Erythroblast (primary cell): ENCODE measurements around the gene CLEC7A.

Source experiments
- GATA1 ChIP-seq: IDR thresholded peaks from 2 replicates; pipeline ENCODE4 v1.6.1; 2011; ENCODE audit warnings: low read depth, mild to moderate bottlenecking, control low read depth, low read length, moderate library complexity
- POLR2A ChIP-seq: IDR thresholded peaks from 2 replicates; pipeline ENCODE4 v1.6.1; 2011; ENCODE audit warnings: mild to moderate bottlenecking, low read length

DNA sequence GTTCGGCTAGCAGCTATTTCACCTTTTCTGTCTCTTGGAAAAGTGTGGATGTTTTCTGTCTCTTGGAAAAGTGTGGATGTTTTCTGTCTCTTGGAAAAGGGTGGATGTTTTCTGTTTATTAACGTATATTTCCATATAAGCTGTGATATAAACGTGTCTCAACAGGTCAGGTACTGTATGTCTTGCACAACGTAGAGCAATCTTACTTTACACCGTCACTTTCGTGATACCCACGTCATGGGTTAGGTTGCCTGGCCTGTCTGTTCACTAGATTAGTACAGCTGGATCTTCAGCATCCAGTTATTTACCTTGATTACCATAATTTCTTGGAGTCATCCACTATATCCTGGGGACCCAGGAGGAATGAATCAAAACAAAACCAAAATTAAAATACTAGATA, 14.1 kb downstream of the CLEC7A start:
- no peak for TF ChIP-seq POLR2A
- no peak for TF ChIP-seq GATA1
